Keratinocyte (primary cell): Measurements from ENCODE around the gene WDR7.

Experiments used
- CTCF ChIP-seq, 3 experiments: IDR thresholded peaks in 1 of 3; conservative IDR thresholded peaks in 1 of 3; optimal IDR thresholded peaks in 1 of 3; 2 replicates in 2 of 3; 3 replicates in 1 of 3; pipeline versions ENCODE3 to v1.5.1; 2011; ENCODE audit warnings: low read length in 3 of 3, mild to moderate bottlenecking in 3 of 3, moderate library complexity in 2 of 3, control low read depth in 1 of 3, inconsistent platforms in 1 of 3; ENCODE audit not compliant: insufficient read depth in 2 of 3; ENCODE audit errors: extremely low read depth in 1 of 3
- EZH2 ChIP-seq: IDR thresholded peaks from one replicate; pipeline ENCODE4 v1.6.1; 2012; ENCODE audit warnings: inconsistent platforms, mild to moderate bottlenecking, low read length, moderate library complexity

- no peak for TF ChIP-seq CTCF (optimal IDR thresholded peaks at IDR 0.05 in 1 of 3, IDR thresholded peaks at IDR 0.05 in 1 of 3, conservative IDR thresholded peaks at IDR 0.05 in 1 of 3; ENCODE audit: extremely low read depth in 1 of 3, insufficient read depth in 2 of 3, low read length in 3 of 3)
- TF ChIP-seq EZH2: no peak
Observed at GRCh38 chr18:56723706-56724105, 72.5 kb downstream of the WDR7 start.
